AG09309 (cell line): ENCODE measurements around the gene DNM3.

ENCODE experiments used
- DNase-seq: peaks from one replicate; pipeline ENCODE4 v3.0.0-alpha.2; 2010; ENCODE audit warnings: low read depth
- H3K4me3 ChIP-seq: 2 replicates; pipeline ENCODE4 v1.5.1; 2011; ENCODE audit warnings: mild to moderate bottlenecking, low read depth, low read length, moderate library complexity; ENCODE audit not compliant: control insufficient read depth
- TF ChIP-seq, protein P1 (sequence below): IDR thresholded peaks from 2 replicates; pipeline ENCODE4 v1.5.1; 2011; ENCODE audit warnings: mild to moderate bottlenecking, low read depth, low read length, inconsistent platforms; ENCODE audit not compliant: insufficient read depth, control insufficient read depth; ENCODE audit errors: missing control alignments

Gene DNM3

DNA sequence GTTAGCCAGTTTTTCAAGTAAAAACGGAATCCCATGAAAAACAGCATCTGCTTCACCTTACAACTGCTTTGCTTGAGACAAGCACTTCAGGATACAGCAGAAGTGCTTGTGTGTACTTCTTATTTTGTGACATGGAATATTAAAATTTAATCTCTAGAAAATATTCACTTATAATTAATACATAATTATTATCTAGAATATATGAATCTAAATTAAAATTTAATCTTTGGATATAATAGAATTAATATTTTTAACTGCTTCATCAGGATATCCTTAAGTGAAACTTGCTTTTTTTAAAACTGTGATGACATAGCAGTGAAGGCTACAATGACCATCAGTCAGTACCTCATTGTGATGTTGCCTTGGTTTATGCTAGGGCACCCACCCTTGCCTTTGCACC, 430.8 kb downstream of the DNM3 start:
- no peak for DNase-seq
- TF ChIP-seq, protein P1, sequence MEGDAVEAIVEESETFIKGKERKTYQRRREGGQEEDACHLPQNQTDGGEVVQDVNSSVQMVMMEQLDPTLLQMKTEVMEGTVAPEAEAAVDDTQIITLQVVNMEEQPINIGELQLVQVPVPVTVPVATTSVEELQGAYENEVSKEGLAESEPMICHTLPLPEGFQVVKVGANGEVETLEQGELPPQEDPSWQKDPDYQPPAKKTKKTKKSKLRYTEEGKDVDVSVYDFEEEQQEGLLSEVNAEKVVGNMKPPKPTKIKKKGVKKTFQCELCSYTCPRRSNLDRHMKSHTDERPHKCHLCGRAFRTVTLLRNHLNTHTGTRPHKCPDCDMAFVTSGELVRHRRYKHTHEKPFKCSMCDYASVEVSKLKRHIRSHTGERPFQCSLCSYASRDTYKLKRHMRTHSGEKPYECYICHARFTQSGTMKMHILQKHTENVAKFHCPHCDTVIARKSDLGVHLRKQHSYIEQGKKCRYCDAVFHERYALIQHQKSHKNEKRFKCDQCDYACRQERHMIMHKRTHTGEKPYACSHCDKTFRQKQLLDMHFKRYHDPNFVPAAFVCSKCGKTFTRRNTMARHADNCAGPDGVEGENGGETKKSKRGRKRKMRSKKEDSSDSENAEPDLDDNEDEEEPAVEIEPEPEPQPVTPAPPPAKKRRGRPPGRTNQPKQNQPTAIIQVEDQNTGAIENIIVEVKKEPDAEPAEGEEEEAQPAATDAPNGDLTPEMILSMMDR: no peak
- H3K4me3 ChIP-seq: no peak overlapping the region

GRCh38 chr1:172273647-172274396, 432.5 kb downstream of the DNM3 start:
- DNase-seq: no peak
- TF ChIP-seq, protein P1: no peak
- no peak overlapping the region for H3K4me3 ChIP-seq

- DNase-seq: no peak
- no peak overlapping the region for H3K4me3 ChIP-seq
- TF ChIP-seq, protein P1: no peak
Observed at GRCh38 chr1:172275478-172275877, 434.2 kb downstream of the DNM3 start.

GRCh38 chr1:172276120-172276818, 435.0 kb downstream of the DNM3 start:
- TF ChIP-seq, protein P1: no peak
- DNase-seq: no peak
- no peak overlapping the region for H3K4me3 ChIP-seq

DNA sequence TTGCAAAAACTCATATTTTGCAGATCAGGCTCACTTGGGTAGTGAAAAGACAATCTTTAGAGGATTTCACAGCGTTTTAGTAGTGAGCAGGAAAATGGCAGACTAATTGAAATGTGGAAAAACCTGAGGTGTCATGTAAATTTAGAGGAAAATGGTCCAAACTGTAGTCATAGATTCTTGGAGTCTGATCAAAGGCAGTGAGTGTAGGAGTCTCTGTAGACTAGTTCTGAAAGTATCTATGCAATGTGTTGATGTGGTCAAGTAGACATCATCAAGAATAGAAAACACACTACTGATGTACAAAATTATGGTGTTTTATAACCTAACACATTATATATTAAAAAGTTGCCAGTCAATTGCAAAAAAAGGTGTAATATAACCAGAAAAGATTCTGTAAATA, 436.0 kb downstream of the DNM3 start:
- no peak for DNase-seq
- TF ChIP-seq, protein P1: no peak
- H3K4me3 ChIP-seq: no peak overlapping the region

GRCh38 chr1:172277989-172278388, 436.7 kb downstream of the DNM3 start:
- TF ChIP-seq, protein P1: no peak
- DNase-seq: no peak
- no peak overlapping the region for H3K4me3 ChIP-seq

DNA sequence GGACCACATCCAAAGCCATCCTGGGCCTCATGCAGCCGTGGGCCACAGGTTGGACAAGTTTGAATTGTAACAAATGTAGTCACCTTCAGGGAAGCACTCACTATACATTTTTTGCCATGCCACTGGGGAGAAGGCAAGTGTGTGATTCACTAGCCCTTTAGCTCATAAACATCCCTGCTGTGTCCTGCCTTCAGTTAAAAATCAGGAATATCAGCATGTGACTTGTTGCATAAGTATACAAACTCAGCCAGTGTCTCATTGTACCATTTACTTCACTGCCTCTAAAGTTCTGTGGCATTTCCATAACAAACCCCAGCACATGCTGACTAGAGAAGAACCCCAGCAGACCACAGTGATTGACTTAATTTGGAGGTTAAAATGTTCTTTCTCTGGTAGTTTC, 437.2 kb downstream of the DNM3 start:
- peak; percentile 67 for DNase-seq
- no peak overlapping the region for H3K4me3 ChIP-seq
- TF ChIP-seq, protein P1: no peak
